K562 (cell line): ENCODE results near the gene PRTFDC1. TPM values are rescaled to one million over a fixed set of nuclear protein-coding genes. Genes with fewer than 3 reads are reported as not detected.

ENCODE experiments used
- ATAC-seq: fragments of 200-7000 bp; cut with Tn5 transposase; 3 replicates; pipeline ENCODE4 v1.9.1; 2020; ENCODE audit warnings: moderate library complexity
- BruUV-seq: library from RNA; stranded (reverse); fragments of 400-500 nt; replicated peaks from 2 replicates; lab custom pipeline; 2021; lab: Mats Ljungman, UMichigan
- CTCF ChIA-PET: fragments of 300-600 bp; formaldehyde crosslinking; extraction: SDS; loops from one replicate; lab custom pipeline; 2021; ENCODE audit warnings: low intra/inter-chr PET ratio; lab: Yijun Ruan, JAX
- POLR2A ChIA-PET: fragments of 300-600, 350-650 bp; sonication (Branson Sonifier 250); formaldehyde crosslinking; extraction: SDS; loops from one replicate; lab custom pipeline; 2021; ENCODE audit warnings: antibody characterized with exemption, inconsistent platforms; lab: Yijun Ruan, JAX
- DNase-seq, 4 experiments: peaks; one replicate each; pipeline versions ENCODE4 v3.0.0 to v3.0.0-alpha.2; 2011 to 2018; ENCODE audit warnings: low spot score in 3 of 4, mixed read lengths in 3 of 4; ENCODE audit errors: extremely low read depth in 1 of 4
- FAIRE-seq: peaks from 2 replicates; lab custom pipeline; 2011; peaks lifted over from hg19 to GRCh38; lab: Jason Lieb, UNC
- H2AFZ ChIP-seq: 2 replicates; pipeline ENCODE4 v1.6.0; 2011; ENCODE audit warnings: low read depth, low read length, control low read depth, inconsistent platforms
- H3K27ac ChIP-seq: fragments of 200-600 bp; 3 replicates; pipeline ENCODE4 v1.8.0; 2011; ENCODE audit warnings: low read depth, mild to moderate bottlenecking, control low read depth, inconsistent platforms, low read length, moderate library complexity, mixed read lengths; ENCODE audit errors: extremely low read depth
- H3K27me3 ChIP-seq, 2 experiments: fragments of 300-600 bp in 1 of 2; 2 replicates in 1 of 2; 3 replicates in 1 of 2; pipeline versions ENCODE4 v1.6.0 to v1.8.0; 2011; ENCODE audit warnings: inconsistent platforms in 2 of 2, low read length in 2 of 2, mild to moderate bottlenecking in 1 of 2, mixed read lengths in 1 of 2, moderate library complexity in 1 of 2; ENCODE audit not compliant: control insufficient read depth in 2 of 2, insufficient read depth in 2 of 2
- H3K36me3 ChIP-seq: fragments of 300-600 bp; 3 replicates; pipeline ENCODE4 v1.8.0; 2011; ENCODE audit warnings: mild to moderate bottlenecking, low read length, inconsistent platforms; ENCODE audit not compliant: control insufficient read depth, insufficient read depth
- H3K4me1 ChIP-seq, 2 experiments: fragments of 200-600 bp in 1 of 2; replicated peaks in 1 of 2; 2 replicates in 1 of 2; 3 replicates in 1 of 2; pipeline versions ENCODE4 v1.5.1 to v1.8.0; 2011; ENCODE audit warnings: inconsistent platforms in 2 of 2, low read length in 2 of 2, mild to moderate bottlenecking in 1 of 2, mixed read lengths in 1 of 2, moderate library complexity in 1 of 2; ENCODE audit not compliant: control insufficient read depth in 2 of 2, insufficient read depth in 2 of 2
- H3K4me2 ChIP-seq: 2 replicates; pipeline ENCODE4 v1.6.1; 2011; ENCODE audit warnings: low read length, control low read depth, inconsistent platforms, mixed read lengths; ENCODE audit not compliant: insufficient read depth
- H3K4me3 ChIP-seq: fragments of 200-600 bp; sonication (generic), shearing (Covaris generic); 2 replicates; pipeline ENCODE4 v1.5.1; 2016; ENCODE audit warnings: control low read depth, inconsistent platforms
- H3K79me2 ChIP-seq: fragments of 200-600 bp; 3 replicates; pipeline ENCODE4 v1.8.0; 2011; ENCODE audit warnings: low read length, inconsistent platforms; ENCODE audit not compliant: control insufficient read depth, insufficient read depth
- H3K9ac ChIP-seq, 2 experiments: 2 replicates each; pipeline versions ENCODE4 v1.6.0 to v1.6.1; 2011; ENCODE audit warnings: low read depth in 2 of 2, low read length in 2 of 2, control low read depth in 1 of 2, inconsistent platforms in 1 of 2, mild to moderate bottlenecking in 1 of 2, mixed read lengths in 1 of 2; ENCODE audit not compliant: insufficient read depth in 1 of 2
- H3K9me1 ChIP-seq: one replicate; pipeline ENCODE4 v1.6.0; 2011; ENCODE audit warnings: inconsistent platforms, mild to moderate bottlenecking, low read length, moderate library complexity; ENCODE audit not compliant: control insufficient read depth, insufficient read depth
- H3K9me3 ChIP-seq: replicated peaks from 2 replicates; pipeline ENCODE4 v1.5.1; 2011; ENCODE audit warnings: low read depth, low read length, inconsistent platforms; ENCODE audit not compliant: control insufficient read depth, insufficient read depth
- H4K20me1 ChIP-seq: replicated peaks from 2 replicates; pipeline ENCODE4 v1.6.1; 2011; ENCODE audit warnings: low read length, inconsistent platforms, mixed read lengths; ENCODE audit not compliant: control insufficient read depth, insufficient read depth
- ARID1B ChIP-seq: fragments of 450-650 bp; IDR thresholded peaks from 2 replicates; pipeline ENCODE4 v1.6.1; 2016; ENCODE audit warnings: antibody characterized with exemption, mild to moderate bottlenecking, inconsistent platforms
- C11orf30 ChIP-seq: fragments of 450-650 bp; IDR thresholded peaks from 2 replicates; pipeline ENCODE4 v1.6.1; 2016; ENCODE audit warnings: low read depth, mild to moderate bottlenecking
- CBFA2T2 ChIP-seq: fragments of 450-650 bp; conservative IDR thresholded peaks from 2 replicates; pipeline ENCODE4 v1.6.1; 2017; ENCODE audit warnings: mild to moderate bottlenecking
- COPS2 ChIP-seq: fragments of 450-650 bp; conservative IDR thresholded peaks from 2 replicates; pipeline ENCODE4 v1.6.1; 2016; ENCODE audit warnings: mild to moderate bottlenecking, moderate library complexity
- FOSL1 ChIP-seq: fragments of 200-800 bp; sonication (Bioruptor generic); conservative IDR thresholded peaks from 2 replicates; pipeline ENCODE4 v1.6.1; 2016; ENCODE audit warnings: missing genetic modification characterization, missing compliant biosample characterization
- ILF3 ChIP-seq: fragments of 450-650 bp; IDR thresholded peaks from 2 replicates; pipeline ENCODE4 v1.6.1; 2018; ENCODE audit warnings: antibody characterized with exemption, mild to moderate bottlenecking, moderate library complexity, borderline replicate concordance
- JUND ChIP-seq, 2 experiments: IDR thresholded peaks; 2 replicates in 1 of 2; 3 replicates in 1 of 2; pipeline ENCODE4 v1.6.1; 2011; ENCODE audit warnings: borderline replicate concordance in 2 of 2, low read depth in 2 of 2, low read length in 2 of 2, improper control_type of control experiment in 1 of 2, missing biosample characterization in 1 of 2, missing genetic modification characterization in 1 of 2, missing genetic modification reagents in 1 of 2
- MED1 ChIP-seq: sonication (generic); formaldehyde crosslinking; IDR thresholded peaks from 2 replicates; pipeline ENCODE4 v1.8.1; 2023; ENCODE audit warnings: missing genetic modification reagents, borderline replicate concordance
- MEIS2 ChIP-seq: fragments of 450-650 bp; IDR thresholded peaks from 2 replicates; pipeline ENCODE4 v1.6.1; 2014; ENCODE audit warnings: mild to moderate bottlenecking; ENCODE audit not compliant: partially characterized antibody
- NFE2 ChIP-seq: IDR thresholded peaks from 2 replicates; pipeline ENCODE4 v1.6.1; 2014; ENCODE audit warnings: antibody characterized with exemption, low read depth
- NFIC ChIP-seq: fragments of 450-650 bp; IDR thresholded peaks from 2 replicates; pipeline ENCODE4 v1.6.1; 2017; ENCODE audit warnings: mild to moderate bottlenecking, inconsistent platforms
- SMARCA4 ChIP-seq: fragments of 450-650 bp; IDR thresholded peaks from 2 replicates; pipeline ENCODE4 v1.6.1; 2016
- SMARCE1 ChIP-seq: fragments of 450-650 bp; IDR thresholded peaks from 2 replicates; pipeline ENCODE4 v1.7.1; 2016; ENCODE audit warnings: mild to moderate bottlenecking
- XRCC5 ChIP-seq: fragments of 200-400 bp; formaldehyde crosslinking; IDR thresholded peaks from 2 replicates; pipeline ENCODE4 v1.6.1; 2017; ENCODE audit warnings: low read depth, mild to moderate bottlenecking, low read length
- ZEB2 ChIP-seq: fragments of 450-650 bp; IDR thresholded peaks from 2 replicates; pipeline ENCODE4 v1.6.1; 2016
- ZNF121 ChIP-seq: sonication (generic); formaldehyde crosslinking; conservative IDR thresholded peaks from 2 replicates; pipeline ENCODE4 v1.8.0; 2022; ENCODE audit warnings: missing genetic modification reagents
- ZNF41 ChIP-seq: fragments of 250-450 bp; sonication (Bioruptor Pico); conservative IDR thresholded peaks from 2 replicates; pipeline ENCODE4 v1.4.0; 2020; ENCODE audit warnings: mild to moderate bottlenecking
- WGBS: fragments of 100-300 bp; shearing (Covaris generic); methylation state at CpG from one replicate; pipeline ENCODE4 v1.1.6; 2016; ENCODE audit warnings: low coverage, mixed read lengths; ENCODE audit not compliant: insufficient coverage; ENCODE audit errors: missing lambda C conversion rate; 5-methylcytosine and 5-hydroxymethylcytosine counted together
- in situ Hi-C: fragments of 300-500 bp; cut with MboI; formaldehyde crosslinking; loops from 4 replicates; pipeline ENCODE4 v1.15.0; 2018; ENCODE audit warnings: inconsistent platforms, mixed read lengths
- intact Hi-C: fragments of 100-400 bp; cut with micrococcal nuclease; formaldehyde crosslinking; loops from 2 replicates; pipeline ENCODE4 v1.14.2; 2022
- polyA plus RNA-seq, 8 experiments: library from polyadenylated mRNA; depleted of rRNA in 4 of 8; stranded (reverse) in 5 of 8; unstranded in 3 of 8; fragments of >200 nt; fragmentation: Nextera tagmentation in 2 of 8; fragmentation: Illumina TruSeq in 1 of 8; extraction: Ambion mirVana in 2 of 8; extraction: Trizol in 1 of 8; gene quantifications; 2 replicates each; pipeline versions ENCODE4 v1.2.1 to v1.2.3, GENCODE V29; 2011 to 2014; ENCODE audit warnings: inconsistent platforms in 1 of 8, missing spikeins in 1 of 8
- total RNA-seq, 7 experiments: library from RNA; depleted of rRNA in 6 of 7; stranded (reverse); fragments of >200 nt in 6 of 7; fragmentation: Illumina TruSeq in 2 of 7; extraction: Trizol in 2 of 7; gene quantifications; 2 replicates each; pipeline versions ENCODE4 v1.2.1 to v1.2.3, GENCODE V29; 2011 to 2021; ENCODE audit warnings: low replicate concordance in 1 of 7
- TF ChIP-seq, protein P1 (sequence below): IDR thresholded peaks from 3 replicates; pipeline ENCODE4 v1.6.1; 2011; ENCODE audit warnings: borderline replicate concordance, mild to moderate bottlenecking, moderate library complexity; ENCODE audit not compliant: insufficient read length; ENCODE audit errors: extremely low read depth
- TF ChIP-seq, protein P2 (sequence below): fragments of 250-450 bp; sonication (Bioruptor Pico); IDR thresholded peaks from 2 replicates; pipeline ENCODE4 v1.4.0; 2020; ENCODE audit warnings: mild to moderate bottlenecking, moderate library complexity, borderline replicate concordance

The PRTFDC1 gene
- total and polyA plus RNA-seq, 9 of the 15 experiments (the other 6 are each of a cell fraction or from before 2014, with no cell fraction given): 7.0 to 27.6 (median 10.0) TPM

DNA sequence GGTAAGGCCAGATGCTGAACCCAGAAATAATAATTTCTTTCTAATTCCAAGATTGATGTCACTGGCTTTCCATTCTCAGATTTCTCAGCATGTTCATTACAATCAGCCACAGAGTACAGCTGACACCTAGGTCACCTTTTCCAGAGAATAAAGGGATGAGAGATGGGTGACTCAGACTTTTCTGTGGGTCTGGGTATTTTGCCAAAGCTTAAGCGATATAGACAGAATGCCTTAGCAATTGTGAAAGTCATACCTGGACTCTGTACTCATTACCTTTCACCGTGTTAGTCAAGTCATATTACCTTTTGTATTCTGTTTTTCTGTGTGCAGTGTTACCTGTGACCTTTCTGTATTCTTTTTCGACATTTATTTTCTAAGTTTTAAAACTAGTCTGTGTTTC lies 10.6 kb upstream of the PRTFDC1 start:
- CTCF ChIA-PET: no interaction called here
- H4K20me1 ChIP-seq: no peaks in the 10 kb centered on the region
- no peak overlapping the region for H3K4me3 ChIP-seq
- POLR2A ChIA-PET: interaction anchor here (1.1 to 1.7 kb wide), 3 partner anchors 9 to 118 kb away, joined by 3 to 4 read pairs (median 3); no protein-coding TSS in a partner anchor
- WGBS: 19% methylated on average over 3 of the region's 3 CpGs
- H3K4me2 ChIP-seq: no peak overlapping the region
- H3K4me1 ChIP-seq: peaks cover 0 to 21% of the 10 kb centered on the region in 2 experiments; a peak in 3 of 5 replicates
- H2AFZ ChIP-seq: peak overlapping the region; percentile 27; the same call in 1 of the 2 replicates
- no peaks in the 10 kb centered on the region for H3K9me1 ChIP-seq
- no peak overlapping the region for H3K27ac ChIP-seq
- H3K9ac ChIP-seq: no peak overlapping the region
- no peaks in the 10 kb centered on the region for H3K79me2 ChIP-seq
- H3K9me3 ChIP-seq: no peaks in the 10 kb centered on the region
- intact Hi-C loops (no loop called here), in situ Hi-C loops (no loop called here)
- no peaks in the 10 kb centered on the region for H3K36me3 ChIP-seq
- no peak for FAIRE-seq
- DNase-seq: peak in 1 of 4 experiments; percentile 40
- peak; percentile 32; the same call in 2 of the 3 replicates for ATAC-seq
- H3K27me3 ChIP-seq: no peaks in the 10 kb centered on the region
- no TSS peak for BruUV-seq
- TF ChIP-seq, protein P1, sequence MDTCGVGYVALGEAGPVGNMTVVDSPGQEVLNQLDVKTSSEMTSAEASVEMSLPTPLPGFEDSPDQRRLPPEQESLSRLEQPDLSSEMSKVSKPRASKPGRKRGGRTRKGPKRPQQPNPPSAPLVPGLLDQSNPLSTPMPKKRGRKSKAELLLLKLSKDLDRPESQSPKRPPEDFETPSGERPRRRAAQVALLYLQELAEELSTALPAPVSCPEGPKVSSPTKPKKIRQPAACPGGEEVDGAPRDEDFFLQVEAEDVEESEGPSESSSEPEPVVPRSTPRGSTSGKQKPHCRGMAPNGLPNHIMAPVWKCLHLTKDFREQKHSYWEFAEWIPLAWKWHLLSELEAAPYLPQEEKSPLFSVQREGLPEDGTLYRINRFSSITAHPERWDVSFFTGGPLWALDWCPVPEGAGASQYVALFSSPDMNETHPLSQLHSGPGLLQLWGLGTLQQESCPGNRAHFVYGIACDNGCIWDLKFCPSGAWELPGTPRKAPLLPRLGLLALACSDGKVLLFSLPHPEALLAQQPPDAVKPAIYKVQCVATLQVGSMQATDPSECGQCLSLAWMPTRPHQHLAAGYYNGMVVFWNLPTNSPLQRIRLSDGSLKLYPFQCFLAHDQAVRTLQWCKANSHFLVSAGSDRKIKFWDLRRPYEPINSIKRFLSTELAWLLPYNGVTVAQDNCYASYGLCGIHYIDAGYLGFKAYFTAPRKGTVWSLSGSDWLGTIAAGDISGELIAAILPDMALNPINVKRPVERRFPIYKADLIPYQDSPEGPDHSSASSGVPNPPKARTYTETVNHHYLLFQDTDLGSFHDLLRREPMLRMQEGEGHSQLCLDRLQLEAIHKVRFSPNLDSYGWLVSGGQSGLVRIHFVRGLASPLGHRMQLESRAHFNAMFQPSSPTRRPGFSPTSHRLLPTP: no peak
- TF ChIP-seq JUND (IDR thresholded peaks at IDR 0.05; ENCODE audit: borderline replicate concordance, low read depth, low read length) (peak; percentile 38; the same call in 1 of the 2 replicates), JUND (tag; IDR thresholded peaks at IDR 0.05; ENCODE audit: borderline replicate concordance, low read depth, low read length) (peak; percentile 19; the same call in 1 of the 3 replicates), ARID1B (peak; percentile 27; the same call in 1 of the 2 replicates), ZNF41 (CRISPR knock-in tag) (no peak), CBFA2T2 (no peak), XRCC5 (no peak), ILF3 (no peak), MED1 (CRISPR knock-in tag) (no peak), ZNF121 (no peak), NFE2 (peak; percentile 20; the same call in 1 of the 2 replicates), SMARCA4 (0 out of 2 replicates have a peak, but pooled peaks have one; percentile 37), MEIS2 (peak; percentile 74), FOSL1 (tag) (0 out of 2 replicates have a peak, but pooled peaks have one; percentile 44), COPS2 (no peak), SMARCE1 (0 out of 2 replicates have a peak, but pooled peaks have one; percentile 21), NFIC (0 out of 2 replicates have a peak, but pooled peaks have one; percentile 15), ZEB2 (peak; percentile 41; the same call in 1 of the 2 replicates), C11orf30 (peak; percentile 29; the same call in 1 of the 2 replicates)
- TF ChIP-seq, protein P2, sequence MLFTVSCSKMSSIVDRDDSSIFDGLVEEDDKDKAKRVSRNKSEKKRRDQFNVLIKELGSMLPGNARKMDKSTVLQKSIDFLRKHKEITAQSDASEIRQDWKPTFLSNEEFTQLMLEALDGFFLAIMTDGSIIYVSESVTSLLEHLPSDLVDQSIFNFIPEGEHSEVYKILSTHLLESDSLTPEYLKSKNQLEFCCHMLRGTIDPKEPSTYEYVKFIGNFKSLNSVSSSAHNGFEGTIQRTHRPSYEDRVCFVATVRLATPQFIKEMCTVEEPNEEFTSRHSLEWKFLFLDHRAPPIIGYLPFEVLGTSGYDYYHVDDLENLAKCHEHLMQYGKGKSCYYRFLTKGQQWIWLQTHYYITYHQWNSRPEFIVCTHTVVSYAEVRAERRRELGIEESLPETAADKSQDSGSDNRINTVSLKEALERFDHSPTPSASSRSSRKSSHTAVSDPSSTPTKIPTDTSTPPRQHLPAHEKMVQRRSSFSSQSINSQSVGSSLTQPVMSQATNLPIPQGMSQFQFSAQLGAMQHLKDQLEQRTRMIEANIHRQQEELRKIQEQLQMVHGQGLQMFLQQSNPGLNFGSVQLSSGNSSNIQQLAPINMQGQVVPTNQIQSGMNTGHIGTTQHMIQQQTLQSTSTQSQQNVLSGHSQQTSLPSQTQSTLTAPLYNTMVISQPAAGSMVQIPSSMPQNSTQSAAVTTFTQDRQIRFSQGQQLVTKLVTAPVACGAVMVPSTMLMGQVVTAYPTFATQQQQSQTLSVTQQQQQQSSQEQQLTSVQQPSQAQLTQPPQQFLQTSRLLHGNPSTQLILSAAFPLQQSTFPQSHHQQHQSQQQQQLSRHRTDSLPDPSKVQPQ (CRISPR knock-in tag): no peak
